H1 (cell line): ENCODE data around the gene GRID2. TPM values are rescaled to one million over a fixed set of nuclear protein-coding genes. Genes with fewer than 3 reads are reported as not detected.

Source experiments
- HDAC2 ChIP-seq, 2 experiments: fragments of 300-600 bp in 1 of 2; sonication (generic) in 1 of 2; IDR thresholded peaks; 2 replicates each; pipeline ENCODE4 v1.6.1; 2011 to 2012; ENCODE audit warnings: low read depth in 2 of 2, low read length in 2 of 2, mild to moderate bottlenecking in 2 of 2, moderate library complexity in 2 of 2, borderline replicate concordance in 1 of 2, inconsistent platforms in 1 of 2
- polyA plus RNA-seq, 7 experiments: library from polyadenylated mRNA; depleted of rRNA in 3 of 7; stranded (reverse) in 5 of 7; unstranded in 2 of 7; fragments of >200 nt in 5 of 7; fragments of 200-250 nt in 2 of 7; gene quantifications; 1 replicate in 5 of 7; 2 replicates in 1 of 7; 4 replicates in 1 of 7; pipeline versions ENCODE4 v1.2.1 to v1.2.3, GENCODE V29; 2011 to 2013; ENCODE audit warnings: missing spikeins in 2 of 7, mixed read lengths in 2 of 7
- total RNA-seq: library from RNA; stranded (reverse); fragmentation: NEBNext Ultra II Directional; extraction: Animal tissue kit (Norgen Biotek cat#: 25700); gene quantifications from 2 replicates; pipeline ENCODE4 v1.2.1, GENCODE V29; 2021

GRID2 gene
- total and polyA plus RNA-seq, 2 of the 8 experiments (the other 6 are each of a cell fraction or from before 2014, with no cell fraction given), result 31.1 to 81.9 TPM

GRCh38 chr4:92255920-92256244, 47.9 kb upstream of the GRID2 start (continued):
- TF ChIP-seq HDAC2 (IDR thresholded peaks at IDR 0.05; ENCODE audit: borderline replicate concordance in 1 of 2, low read depth in 2 of 2, low read length in 2 of 2), result no peak
